ENCODE measurements around the gene NPR2. TPM values are rescaled to one million over a fixed set of nuclear protein-coding genes. Genes with fewer than 3 reads are reported as not detected.

The NPR2 gene
- total RNA-seq, 1 donor from 2014 or later, result 2.7 TPM

DNA sequence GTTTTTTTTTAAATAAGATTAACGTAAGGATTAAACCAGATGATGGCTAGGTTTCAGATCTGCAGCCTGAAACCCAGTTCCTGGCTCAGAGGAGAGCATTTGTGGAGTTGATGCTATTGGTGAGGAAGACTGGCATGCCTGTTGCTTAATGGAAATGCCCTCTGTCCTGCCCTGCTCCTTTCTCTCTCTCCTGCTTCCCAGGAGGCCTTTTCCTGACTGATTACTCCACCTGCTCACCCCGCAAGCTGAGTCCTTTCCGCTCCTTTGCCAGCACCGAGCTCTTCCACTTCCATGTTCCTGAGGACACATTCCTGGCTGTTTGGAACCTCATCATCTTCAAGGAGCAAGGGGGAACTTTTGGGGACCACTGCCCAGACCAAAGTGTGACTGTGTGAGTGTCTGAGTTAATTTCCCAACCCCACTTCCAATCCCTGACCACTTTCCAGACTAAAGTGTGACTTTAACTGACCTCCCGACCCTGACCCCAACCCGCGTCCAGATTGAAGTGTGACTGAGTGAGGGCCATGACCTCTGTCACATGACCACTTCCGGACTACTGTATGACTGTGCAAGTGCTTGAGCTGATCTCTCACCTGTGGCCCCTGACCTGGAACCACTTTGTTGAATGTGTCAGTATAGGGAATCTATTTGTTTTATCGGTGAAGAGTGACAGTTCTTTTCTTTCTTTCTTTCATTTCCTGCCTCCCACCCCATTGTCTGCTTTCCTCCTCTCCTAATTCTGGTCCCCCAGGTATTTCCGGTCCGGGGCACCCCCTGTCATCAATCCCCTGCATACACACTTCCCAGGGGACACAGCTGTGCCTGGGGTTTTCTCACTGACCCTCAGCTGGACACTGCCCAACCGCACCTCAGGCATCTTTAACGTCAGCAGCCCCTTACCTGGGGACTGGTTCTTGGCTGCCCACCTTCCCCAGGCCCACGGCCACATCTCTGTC is 43.1 kb downstream of the NPR2 start:
- DNase-seq, result no peak

GRCh38 chr9:35835216-35835632 is 43.8 kb downstream of the NPR2 start:
- DNase-seq, result peak; percentile 19

DNA sequence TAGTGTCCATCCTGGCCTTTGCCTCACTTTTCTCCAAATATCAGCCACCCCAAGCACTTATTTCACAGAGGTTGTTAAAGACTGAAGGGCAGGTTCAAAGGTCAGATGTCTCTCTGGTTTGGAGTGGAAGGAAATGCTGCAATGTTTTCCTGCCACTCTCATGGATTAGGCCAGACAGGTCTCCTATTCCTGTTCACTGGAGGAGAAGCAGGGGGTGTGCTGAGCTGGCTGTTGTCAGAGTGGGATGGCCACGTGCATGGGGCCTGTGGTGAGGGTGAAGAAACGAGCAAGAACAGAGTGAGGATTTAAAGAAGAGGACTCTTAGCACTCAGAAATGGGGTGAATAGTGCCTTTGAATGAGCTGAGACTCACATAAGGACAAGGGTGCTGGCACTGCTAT is 44.4 kb downstream of the NPR2 start:
- no peak for DNase-seq

DNA sequence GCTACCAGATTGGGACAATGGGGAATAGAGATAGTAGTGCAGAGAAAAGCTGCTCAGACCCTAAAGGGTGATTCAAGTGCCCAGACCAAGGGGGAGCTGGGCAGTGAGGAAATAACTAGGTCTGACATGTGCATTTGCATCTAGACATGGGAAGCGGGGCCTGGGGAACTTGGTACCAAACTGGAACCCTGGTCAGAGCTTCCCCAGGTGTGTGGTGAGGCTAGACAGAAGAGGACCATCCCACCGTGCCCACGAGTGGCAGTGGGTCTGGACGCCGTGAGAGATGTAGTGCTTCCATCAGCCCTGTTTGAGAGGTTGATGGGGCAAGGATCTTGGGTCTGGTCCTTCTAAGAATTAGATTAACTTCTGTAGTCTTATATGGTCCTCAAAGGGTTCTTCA is 45.2 kb downstream of the NPR2 start:
- DNase-seq, result no peak

DNA sequence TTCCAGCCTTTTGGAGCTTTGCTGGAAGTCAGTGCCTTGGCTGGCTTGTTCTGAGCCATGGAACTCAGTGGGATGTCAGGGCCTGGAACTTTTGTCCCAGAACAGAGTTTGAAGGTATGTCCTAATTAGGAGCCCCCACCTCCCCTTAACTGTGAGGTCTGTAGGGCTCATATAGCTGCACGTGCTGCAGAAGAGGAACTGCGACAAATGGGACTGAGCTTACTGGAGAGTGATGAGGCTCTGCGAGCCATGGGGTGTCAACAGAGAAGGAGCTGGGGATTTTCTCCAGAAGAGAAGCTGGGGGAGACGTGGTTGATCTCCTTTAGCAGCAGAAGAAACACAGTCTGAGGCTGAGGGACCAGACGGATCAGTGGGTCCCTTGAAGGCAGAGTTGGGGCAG is 48.5 kb downstream of the NPR2 start:
- no peak for DNase-seq

- DNase-seq, result no peak
These were observed 49.7 kb downstream of the NPR2 start for GRCh38 chr9:35840881-35841644.

DNA sequence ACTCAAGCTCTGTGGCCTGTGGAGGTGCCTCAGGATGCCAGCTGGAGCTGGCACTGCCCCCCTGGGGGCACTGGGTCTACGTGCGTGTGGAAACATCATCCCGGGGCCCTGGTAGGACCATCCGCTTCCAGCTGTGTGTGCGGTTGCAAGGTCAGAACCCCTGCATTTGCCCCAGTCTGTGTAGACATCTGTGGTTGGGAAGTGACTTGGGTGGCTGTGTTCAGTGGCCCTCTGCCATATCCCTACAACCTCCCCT is 50.2 kb downstream of the NPR2 start:
- no peak for DNase-seq

- no peak for DNase-seq
These were observed 50.8 kb downstream of the NPR2 start for GRCh38 chr9:35842020-35842745.

DNA sequence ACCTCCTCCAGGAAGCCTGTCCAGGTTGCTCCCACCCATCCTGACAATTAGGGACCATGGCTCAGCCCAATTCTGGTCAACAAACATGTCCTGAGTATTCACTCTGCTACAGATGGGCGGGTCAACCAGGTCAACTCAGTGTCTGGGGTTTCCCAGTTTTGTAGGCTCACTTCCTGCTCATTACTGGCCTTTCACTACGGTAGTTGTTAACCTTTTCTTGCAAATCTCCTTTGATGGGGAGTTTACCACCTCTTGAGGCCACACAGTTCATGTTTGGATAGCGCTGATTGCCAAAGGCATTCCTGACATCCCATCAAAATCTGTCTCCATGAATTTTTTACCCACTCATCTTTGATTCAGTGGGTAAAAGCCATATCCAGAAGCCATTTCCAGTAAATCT is 51.4 kb downstream of the NPR2 start:
- no peak for DNase-seq

- peak; percentile 90 for DNase-seq
These were observed 53.4 kb downstream of the NPR2 start for GRCh38 chr9:35844628-35845270.

GRCh38 chr9:35845824-35846771 is 54.7 kb downstream of the NPR2 start:
- DNase-seq, result no peak

GRCh38 chr9:35847792-35848572 is 56.6 kb downstream of the NPR2 start:
- DNase-seq, result peak; percentile 33

GRCh38 chr9:35852267-35852815 is 61.0 kb downstream of the NPR2 start:
- DNase-seq, result no peak

GRCh38 chr9:35852876-35853865 is 61.8 kb downstream of the NPR2 start:
- no peak for DNase-seq

DNA sequence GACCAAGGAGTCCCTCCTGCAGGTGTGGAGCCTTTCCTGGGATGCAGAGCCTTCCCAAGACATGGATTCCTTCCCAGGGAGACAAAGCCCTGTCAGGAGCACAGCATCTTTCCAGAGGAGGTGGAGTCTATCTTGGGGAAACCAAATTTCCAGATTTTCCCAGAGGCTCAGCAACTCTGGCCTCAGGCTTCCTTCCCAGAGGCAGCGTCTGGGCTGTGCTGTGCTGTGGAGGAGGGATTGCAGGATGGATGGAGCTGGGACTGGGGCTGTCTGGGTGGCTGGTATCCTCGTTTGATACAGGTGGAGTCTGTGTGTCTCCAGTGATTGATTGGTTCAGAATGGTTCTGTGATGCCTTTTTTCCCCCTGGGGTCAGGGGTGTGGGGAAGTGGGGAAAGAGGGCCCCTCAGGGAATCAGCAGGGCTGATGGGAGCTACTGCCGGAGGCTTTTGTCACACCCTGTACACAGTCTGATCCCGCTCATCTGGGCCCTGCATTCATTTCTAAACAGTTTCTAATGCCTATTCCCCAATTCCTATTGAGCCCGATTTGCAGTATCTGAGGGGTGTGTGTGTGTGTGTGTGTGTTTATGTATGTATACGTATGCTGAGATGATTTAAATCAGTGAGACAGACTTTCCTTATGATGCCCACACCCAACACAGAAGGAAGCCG is 62.8 kb downstream of the NPR2 start:
- DNase-seq, result no peak

GRCh38 chr9:35856206-35856605 is 64.8 kb downstream of the NPR2 start:
- DNase-seq, result no peak

GRCh38 chr9:35856882-35857281 is 65.5 kb downstream of the NPR2 start:
- DNase-seq, result no peak

DNA sequence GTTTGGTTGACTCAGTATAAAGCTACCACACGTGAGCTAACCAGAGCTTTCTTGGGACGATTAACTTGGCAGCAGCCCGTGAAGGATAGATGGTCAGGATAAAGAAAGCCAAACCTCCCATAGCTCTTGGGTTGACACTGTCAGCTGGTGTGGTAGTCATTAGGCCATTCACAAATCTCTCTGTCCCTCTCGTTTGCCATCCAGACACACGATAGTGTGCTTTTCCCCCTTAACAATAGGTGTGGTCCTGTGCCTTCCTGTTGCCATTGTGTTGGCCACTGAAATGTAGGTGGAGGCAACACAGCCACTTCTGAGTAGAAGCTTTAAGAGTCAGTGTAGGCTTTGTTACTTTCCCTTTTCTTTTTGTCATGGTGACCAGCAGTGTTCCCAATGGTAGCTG is 67.1 kb downstream of the NPR2 start:
- no peak for DNase-seq

All from dermis blood vessel endothelial cell (primary cell).